HG02852 (cell line): Measurements from ENCODE around the gene IKZF3.
"Not testable (repeated sequence)": the region's sequence is repeated elsewhere in the genome, so short reads cannot be mapped to it uniquely, and the experiment has no call there.

Source experiments
- ATAC-seq: cut with Tn5 transposase; IDR thresholded peaks from one replicate; pipeline ENCODE4 v1.9.1; 2021; ENCODE audit warnings: mild to moderate bottlenecking, moderate library complexity; ENCODE audit not compliant: unreplicated experiment

The IKZF3 gene

GRCh38 chr17:39861235-39861634 is 2.9 kb downstream of the IKZF3 start:
- ATAC-seq: no peak

- ATAC-seq: not testable (repeated sequence)
Observed at GRCh38 chr17:39855911-39856649, 8.0 kb downstream of the IKZF3 start.

- ATAC-seq: no peak
Observed at GRCh38 chr17:39854909-39855308, 9.2 kb downstream of the IKZF3 start.

GRCh38 chr17:39852239-39852638 is 11.9 kb downstream of the IKZF3 start:
- no peak for ATAC-seq

GRCh38 chr17:39850186-39850585 is 13.9 kb downstream of the IKZF3 start:
- not testable (repeated sequence) for ATAC-seq

- no peak for ATAC-seq
Observed at GRCh38 chr17:39848600-39848999, 15.5 kb downstream of the IKZF3 start.

GRCh38 chr17:39846205-39846604 is 17.9 kb downstream of the IKZF3 start:
- ATAC-seq: no peak

GRCh38 chr17:39845052-39845846 is 18.9 kb downstream of the IKZF3 start:
- ATAC-seq: no peak

GRCh38 chr17:39841134-39841683 is 22.9 kb downstream of the IKZF3 start:
- ATAC-seq: no peak

- no peak for ATAC-seq
Observed at GRCh38 chr17:39838784-39839183, 25.3 kb downstream of the IKZF3 start.

- ATAC-seq: no peak
Observed at GRCh38 chr17:39838057-39838456, 26.1 kb downstream of the IKZF3 start.

- no peak for ATAC-seq
Observed at GRCh38 chr17:39836117-39836516, 28.0 kb downstream of the IKZF3 start.

- no peak for ATAC-seq
Observed at GRCh38 chr17:39835038-39835786, 28.9 kb downstream of the IKZF3 start.

GRCh38 chr17:39834017-39834416 is 30.1 kb downstream of the IKZF3 start:
- no peak for ATAC-seq

- ATAC-seq: no peak
Observed at GRCh38 chr17:39831588-39831987, 32.5 kb downstream of the IKZF3 start.

- no peak for ATAC-seq
Observed at GRCh38 chr17:39828443-39828842, 35.7 kb downstream of the IKZF3 start.

GRCh38 chr17:39826334-39826733 is 37.8 kb downstream of the IKZF3 start:
- no peak for ATAC-seq

- no peak for ATAC-seq
Observed at GRCh38 chr17:39823407-39824054, 40.6 kb downstream of the IKZF3 start.

GRCh38 chr17:39822051-39822451 is 42.1 kb downstream of the IKZF3 start:
- ATAC-seq: no peak

- no peak for ATAC-seq
Observed at GRCh38 chr17:39820987-39821386, 43.1 kb downstream of the IKZF3 start.

GRCh38 chr17:39820541-39820940 is 43.6 kb downstream of the IKZF3 start:
- no peak for ATAC-seq
